Activated CD8-positive, alpha-beta memory T cell treated with anti-CD3 and anti-CD28 coated beads, Interleukin-2, amount 10 ng/mL, durations not matched to agents 7 days and 5 days (primary cell): ENCODE results near the gene BAG5. TPM values are rescaled to one million over a fixed set of nuclear protein-coding genes. Genes with fewer than 3 reads are reported as not detected.

ENCODE experiments used
- ATAC-seq: fragments of 150-1000 bp; cut with Tn5 transposase; one replicate; pipeline ENCODE4 v1.10.0; 2021; ENCODE audit warnings: moderate library complexity
- CTCF ChIA-PET: fragments of 350-600 bp; sonication (Branson Sonifier 250); formaldehyde crosslinking; loops from one replicate; lab custom pipeline; 2021; ENCODE audit warnings: antibody characterized with exemption; lab: Charles Lee
- DNase-seq: peaks from one replicate; pipeline ENCODE4 v3.0.0-alpha.2; 2020
- H3K27ac Mint-ChIP-seq: one replicate; pipeline ENCODE4 v1.8.0; 2021; ENCODE audit warnings: mild to moderate bottlenecking, mixed read lengths
- H3K27me3 Mint-ChIP-seq: one replicate; pipeline ENCODE4 v1.8.0; 2021; ENCODE audit warnings: mixed read lengths
- H3K36me3 Mint-ChIP-seq: one replicate; pipeline ENCODE4 v1.8.0; 2021; ENCODE audit warnings: mild to moderate bottlenecking, mixed read lengths
- H3K4me1 Mint-ChIP-seq: one replicate; pipeline ENCODE4 v1.8.0; 2021; ENCODE audit warnings: mixed read lengths
- H3K4me3 Mint-ChIP-seq: one replicate; pipeline ENCODE4 v1.8.0; 2021; ENCODE audit warnings: mild to moderate bottlenecking, moderate library complexity, mixed read lengths
- H3K9me3 Mint-ChIP-seq: one replicate; pipeline ENCODE4 v1.8.0; 2022; ENCODE audit warnings: low read depth, mixed read lengths
- total RNA-seq, 2 experiments: library from RNA; stranded (reverse); gene quantifications; one replicate each; pipeline ENCODE4 v1.2.3, GENCODE V29; 2021

The BAG5 gene
- total RNA-seq, 2 experiments from 2014 or later, result 29.9 to 32.3 TPM

DNA sequence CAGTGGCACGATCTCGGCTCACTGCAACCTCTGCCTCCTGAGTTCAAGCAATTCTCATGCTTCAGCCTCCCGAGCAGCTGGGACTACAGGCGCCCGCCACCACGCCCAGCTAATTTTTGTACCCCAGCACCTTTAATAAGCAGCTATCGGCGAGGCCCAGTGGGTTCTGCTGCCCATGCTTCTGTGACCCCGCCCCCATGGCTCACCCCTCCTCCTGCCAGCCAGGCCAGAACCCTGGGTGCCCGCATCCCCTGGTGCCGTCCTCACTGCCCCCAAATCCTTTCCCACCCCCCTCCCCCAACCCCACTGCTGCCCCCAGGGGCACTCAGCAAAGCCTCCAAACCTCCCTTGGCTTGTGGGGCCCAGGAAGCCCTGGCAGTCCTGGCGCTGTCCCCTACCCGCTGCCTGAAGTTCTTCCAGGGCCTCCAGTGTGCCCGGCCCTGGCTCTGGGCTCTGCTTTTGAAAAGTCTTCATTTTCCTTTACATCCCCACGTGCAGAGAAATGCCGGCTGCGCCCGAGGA, 14.5 kb downstream of the BAG5 start:
- Mint-ChIP-seq H3K27me3 (no peaks in the 10 kb centered on the region), H3K4me1 (peaks cover 3% of the 10 kb centered on the region), H3K9me3 (no peaks in the 10 kb centered on the region), H3K4me3 (no peak overlapping the region), H3K36me3 (no peaks in the 10 kb centered on the region), H3K27ac (no peak overlapping the region)
- DNase-seq (no peak), ATAC-seq (no peak)
- CTCF ChIA-PET, result interaction anchor here (1.1 to 7.9 kb wide), 6 partner anchors 9 to 48 kb away, joined by 3 to 79 read pairs (median 7); partner anchors contain the start of genes BAG5 and COA8

DNA sequence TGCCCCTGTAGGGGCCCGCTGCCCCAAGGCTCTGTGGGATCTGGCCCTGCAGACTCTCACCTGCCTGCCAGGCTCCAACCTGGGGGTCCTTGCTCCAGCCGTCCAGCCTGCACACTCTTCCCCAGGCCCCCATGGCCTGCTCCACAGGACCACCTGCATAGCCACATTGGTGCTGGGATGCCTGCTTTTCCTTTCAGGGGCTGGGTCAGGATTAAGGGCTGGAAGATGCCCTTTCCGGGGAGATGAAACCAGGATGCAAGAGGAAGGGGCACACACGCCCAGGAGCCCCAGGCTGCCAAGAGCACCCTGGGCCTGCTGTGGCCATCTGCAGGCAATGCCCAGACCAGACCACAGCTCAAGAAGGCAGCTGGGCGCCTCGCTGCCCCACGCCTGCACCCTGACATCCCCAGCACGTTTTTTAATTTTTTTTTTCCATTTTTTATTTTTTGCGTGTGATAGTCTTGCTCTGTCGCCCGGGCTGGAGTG, 15.0 kb downstream of the BAG5 start:
- ATAC-seq (no peak), DNase-seq (no peak)
- Mint-ChIP-seq H3K36me3 (no peaks in the 10 kb centered on the region), H3K4me3 (no peak overlapping the region), H3K27me3 (no peaks in the 10 kb centered on the region), H3K9me3 (no peaks in the 10 kb centered on the region), H3K4me1 (peaks cover 3% of the 10 kb centered on the region), H3K27ac (no peak overlapping the region)
- CTCF ChIA-PET, result interaction anchor here (0.6 to 7.9 kb wide), 16 partner anchors 10 to 443 kb away, joined by 3 to 79 read pairs (median 4); partner anchors contain the start of genes BAG5 and COA8

DNA sequence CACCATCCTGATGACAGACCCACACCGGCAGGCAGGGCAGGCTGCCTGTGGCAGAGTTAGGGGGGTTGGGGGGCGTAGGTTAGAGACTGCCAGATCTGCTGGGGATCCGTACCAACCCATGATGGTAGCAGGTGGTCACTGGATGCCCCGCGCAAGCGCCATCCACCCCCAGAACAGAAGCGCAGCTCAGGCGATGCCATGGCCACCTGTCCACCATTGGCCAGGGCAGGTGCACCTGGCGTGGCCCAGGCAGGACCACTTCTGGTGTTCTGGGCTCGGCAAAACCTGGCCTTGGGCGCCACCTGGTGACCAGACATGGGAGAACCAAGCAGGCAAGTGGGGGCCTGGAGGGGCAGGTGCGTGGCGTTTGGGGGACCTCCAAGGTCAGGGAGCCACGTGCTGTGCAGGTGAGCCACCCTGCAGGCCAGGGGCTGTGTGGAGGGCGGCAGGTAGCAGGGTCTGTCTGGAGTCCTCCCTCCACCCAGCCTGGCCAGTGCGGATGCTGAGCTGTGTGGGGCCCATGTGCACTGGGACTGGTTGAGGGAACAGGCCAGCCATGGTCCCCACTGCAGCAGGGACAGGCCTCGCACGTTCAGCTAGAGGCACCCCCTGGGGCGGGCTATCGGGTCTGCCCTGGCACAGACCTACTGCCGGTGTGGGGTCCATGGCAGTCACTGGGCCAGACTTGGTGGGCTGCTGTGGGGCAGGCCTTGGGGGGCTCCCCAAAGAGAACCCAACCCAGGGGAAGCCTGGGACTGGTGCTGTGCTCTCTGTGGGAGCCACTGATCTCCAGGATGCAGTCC, 15.6 kb downstream of the BAG5 start:
- Mint-ChIP-seq H3K36me3 (no peaks in the 10 kb centered on the region), H3K4me3 (no peak overlapping the region), H3K9me3 (no peaks in the 10 kb centered on the region), H3K4me1 (peaks cover 3% of the 10 kb centered on the region), H3K27me3 (no peaks in the 10 kb centered on the region), H3K27ac (no peak overlapping the region)
- DNase-seq, result peak; percentile 79
- CTCF ChIA-PET, result interaction anchor here (0.6 to 7.9 kb wide), 17 partner anchors 10 to 1866 kb away, joined by 3 to 79 read pairs (median 3); partner anchors contain the start of genes BAG5 and COA8
- peak; percentile 77 for ATAC-seq

DNA sequence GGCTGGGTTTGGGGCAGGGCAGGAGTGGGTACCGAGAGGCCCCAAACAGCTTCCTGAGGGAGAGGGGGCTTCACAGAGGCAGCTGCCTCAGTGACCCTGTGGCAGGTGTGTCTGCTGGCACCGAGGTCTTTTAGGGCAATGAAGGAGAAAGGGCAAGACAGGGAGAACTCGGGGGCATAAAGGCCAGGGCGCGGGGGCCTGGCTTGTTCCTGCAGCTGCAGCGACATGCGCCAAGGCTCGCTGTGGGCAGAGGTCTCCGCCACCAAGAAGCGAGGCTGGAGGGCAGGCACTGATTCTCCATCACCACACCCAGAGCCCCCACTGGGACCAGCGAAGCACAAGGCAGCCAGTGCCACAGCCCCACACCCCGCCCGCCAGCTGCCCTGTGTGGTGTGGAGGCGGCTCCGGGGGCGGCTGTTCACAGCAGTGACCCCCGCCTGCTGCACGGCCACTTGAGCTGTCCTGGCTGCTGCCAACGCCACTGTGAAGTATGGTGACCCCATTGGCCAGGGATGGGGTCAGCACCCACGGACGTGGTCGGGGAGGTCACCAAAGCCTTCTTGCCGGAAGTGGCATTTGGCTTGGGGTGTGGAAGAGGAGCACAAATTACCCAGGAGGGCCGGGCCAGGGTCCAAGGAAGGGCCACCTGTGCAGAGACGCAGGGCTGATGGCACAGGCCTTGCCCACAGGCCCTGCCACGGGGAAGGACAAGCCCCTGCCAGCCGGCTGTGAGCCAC, 16.4 kb downstream of the BAG5 start:
- H3K9me3 Mint-ChIP-seq, result no peaks in the 10 kb centered on the region
- H3K4me3 Mint-ChIP-seq, result no peak overlapping the region
- H3K27me3 Mint-ChIP-seq, result no peaks in the 10 kb centered on the region
- no peak for ATAC-seq
- no peak overlapping the region for H3K27ac Mint-ChIP-seq
- no peaks in the 10 kb centered on the region for H3K4me1 Mint-ChIP-seq
- no peaks in the 10 kb centered on the region for H3K36me3 Mint-ChIP-seq
- DNase-seq, result no peak
- CTCF ChIA-PET, result interaction anchor here (0.6 to 7.9 kb wide), 7 partner anchors 15 to 1865 kb away, joined by 3 to 79 read pairs (median 3); no protein-coding TSS in a partner anchor

DNA sequence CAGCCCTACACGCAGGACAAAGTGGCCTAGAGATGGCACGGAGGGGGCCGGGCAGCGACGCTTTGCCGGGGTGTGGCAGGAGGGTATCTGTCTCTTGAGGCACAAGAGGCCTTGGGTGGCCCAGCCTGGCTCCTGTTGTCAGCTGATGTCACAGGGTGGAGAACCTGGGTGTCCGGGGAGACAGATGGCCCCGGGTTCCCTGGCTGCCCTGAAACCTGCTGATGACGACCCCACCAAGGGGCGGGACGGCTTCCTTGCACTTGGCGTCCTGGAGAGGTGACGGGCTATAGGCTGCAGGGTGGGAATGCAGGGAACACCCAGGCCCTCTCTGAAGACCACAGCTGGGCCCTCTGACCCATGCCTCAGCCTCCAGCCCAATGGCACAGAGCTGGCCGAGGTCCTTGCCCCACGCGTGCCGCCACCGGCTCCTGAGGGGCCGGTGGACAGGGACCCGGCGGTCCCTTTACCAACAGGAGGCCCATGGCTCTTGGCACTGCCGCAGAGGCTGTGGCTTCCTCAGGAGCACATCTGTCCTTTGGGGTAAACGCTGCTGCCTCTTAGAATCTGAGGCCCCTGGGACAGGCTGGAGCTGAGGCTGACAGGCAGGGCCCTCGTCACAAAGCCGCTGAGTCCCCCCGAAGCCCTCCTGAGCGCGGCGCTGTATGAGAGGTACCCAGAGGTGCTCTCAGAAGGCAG, 17.1 kb downstream of the BAG5 start:
- ATAC-seq (no peak), DNase-seq (no peak)
- H3K27ac Mint-ChIP-seq, result no peak overlapping the region
- H3K36me3 Mint-ChIP-seq, result no peaks in the 10 kb centered on the region
- H3K4me1 Mint-ChIP-seq, result no peaks in the 10 kb centered on the region
- no peaks in the 10 kb centered on the region for H3K27me3 Mint-ChIP-seq
- H3K4me3 Mint-ChIP-seq, result no peak overlapping the region
- CTCF ChIA-PET, result interaction anchor here (1.1 to 7.9 kb wide), 2 partner anchors 16 to 27 kb away, joined by 3 to 79 read pairs; no protein-coding TSS in a partner anchor
- no peaks in the 10 kb centered on the region for H3K9me3 Mint-ChIP-seq

DNA sequence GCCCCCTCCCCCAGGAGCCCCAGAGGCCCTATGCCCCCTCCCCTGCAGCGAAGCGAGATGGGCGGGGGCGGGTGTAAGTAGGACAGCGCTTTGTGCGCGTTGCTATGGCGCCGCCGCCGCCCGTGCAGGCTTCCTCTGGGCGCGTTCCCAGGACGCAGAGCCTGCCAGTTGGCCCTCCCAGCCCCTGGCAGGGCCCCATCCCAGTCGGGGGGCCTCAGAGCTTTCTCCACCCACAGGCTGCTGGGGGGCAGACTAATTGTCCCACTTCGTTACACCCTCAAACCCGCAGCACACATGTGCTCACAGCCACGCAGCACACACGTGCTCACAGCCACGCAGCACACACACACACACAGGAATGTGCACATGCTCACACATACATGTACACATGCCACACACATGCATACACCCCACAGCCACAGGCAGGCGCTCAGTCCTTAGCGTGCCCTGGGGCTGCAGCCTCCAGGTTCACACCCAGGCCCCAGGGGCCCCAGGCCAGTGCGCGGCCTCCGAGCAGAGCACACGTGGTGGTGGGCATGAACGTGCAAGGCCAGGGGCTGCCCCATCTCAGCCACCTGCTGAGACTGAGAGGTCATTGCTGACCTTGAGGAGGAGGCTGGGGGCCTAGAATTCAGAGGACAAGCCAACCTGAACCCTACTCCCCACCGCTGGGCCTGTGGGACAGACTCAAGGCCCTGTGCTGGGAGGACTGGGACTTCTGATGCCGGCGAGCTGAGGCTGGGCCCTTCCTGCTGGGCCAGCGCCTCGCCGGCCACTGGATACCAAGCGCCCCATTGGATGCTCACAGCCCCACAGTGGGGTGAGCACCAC, 17.9 kb downstream of the BAG5 start:
- Mint-ChIP-seq H3K9me3 (no peaks in the 10 kb centered on the region), H3K27ac (no peak overlapping the region), H3K4me3 (no peak overlapping the region), H3K27me3 (no peaks in the 10 kb centered on the region), H3K36me3 (no peaks in the 10 kb centered on the region), H3K4me1 (no peaks in the 10 kb centered on the region)
- DNase-seq (no peak), ATAC-seq (no peak)
- CTCF ChIA-PET, result interaction anchor here (1.1 to 7.9 kb wide), 2 partner anchors 17 to 26 kb away, joined by 3 to 79 read pairs; no protein-coding TSS in a partner anchor

DNA sequence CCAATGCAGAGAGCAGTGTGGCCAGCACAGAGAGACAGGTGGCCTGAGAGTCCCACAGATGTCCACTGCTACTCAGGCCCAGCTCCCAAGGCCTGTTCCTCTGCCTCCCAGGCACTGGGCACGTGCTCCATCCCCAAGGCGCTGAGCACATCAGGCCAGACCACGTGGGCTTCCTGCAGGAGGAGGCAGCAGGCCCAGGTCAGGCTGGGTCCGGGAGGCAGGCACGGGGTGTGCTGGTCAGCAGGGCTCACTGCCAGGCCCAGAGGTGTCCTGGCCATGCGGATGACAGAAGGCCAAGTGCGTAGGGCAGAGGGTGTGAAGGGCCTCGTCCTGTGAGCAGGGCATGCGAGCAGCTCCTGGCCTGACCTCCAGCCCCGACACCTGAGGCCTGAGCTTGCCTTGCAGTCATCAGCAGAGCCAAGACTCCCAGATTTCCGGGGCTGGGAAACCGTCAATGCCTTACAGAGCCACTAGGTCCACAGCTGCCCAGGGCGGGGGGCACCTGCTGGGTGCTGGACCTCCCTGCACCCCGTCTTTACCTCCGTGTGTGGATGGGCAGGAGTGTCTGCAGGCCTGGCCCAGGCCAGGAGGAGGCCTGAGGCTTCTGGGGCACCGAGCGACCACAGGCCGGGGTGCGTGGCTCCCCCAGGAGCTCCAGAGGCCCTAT, 18.6 kb downstream of the BAG5 start:
- ATAC-seq, result no peak

DNA sequence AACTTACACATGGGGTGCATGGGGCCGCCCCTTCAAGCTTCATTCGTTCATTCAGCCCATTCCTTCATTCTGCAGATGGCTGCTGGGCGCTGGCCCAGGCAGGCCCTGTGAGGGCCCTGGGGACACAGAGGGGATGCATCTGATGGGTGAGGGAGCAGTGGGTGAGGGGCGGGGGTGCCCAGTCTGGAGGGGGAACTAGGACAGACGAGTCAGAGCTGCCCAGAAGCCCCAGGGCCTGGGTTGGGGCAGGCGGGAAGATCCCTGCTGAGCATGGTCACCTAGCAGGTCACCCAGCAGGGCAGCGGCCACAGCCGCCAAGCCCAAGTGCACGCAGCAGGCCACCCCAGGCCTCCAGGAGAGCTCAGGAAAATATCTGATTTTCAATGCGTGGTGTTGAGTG, 19.3 kb downstream of the BAG5 start:
- CTCF ChIA-PET, result interaction anchor here (7.9 kb wide), 1 partner anchor 25 kb away, joined by 79 read pairs; no protein-coding TSS in a partner anchor
- DNase-seq, result no peak
- Mint-ChIP-seq H3K27ac (no peak overlapping the region), H3K9me3 (no peaks in the 10 kb centered on the region), H3K4me1 (no peaks in the 10 kb centered on the region), H3K36me3 (no peaks in the 10 kb centered on the region), H3K27me3 (peaks cover 2% of the 10 kb centered on the region), H3K4me3 (no peak overlapping the region)
- no peak for ATAC-seq

More for the DNA sequence above, 18.6 kb downstream of the BAG5 start:
- Mint-ChIP-seq H3K9me3 (no peaks in the 10 kb centered on the region), H3K27me3 (peaks cover 2% of the 10 kb centered on the region), H3K4me3 (no peak overlapping the region), H3K4me1 (no peaks in the 10 kb centered on the region), H3K27ac (no peak overlapping the region), H3K36me3 (no peaks in the 10 kb centered on the region)
- CTCF ChIA-PET, result interaction anchor here (7.9 kb wide), 1 partner anchor 25 kb away, joined by 79 read pairs; no protein-coding TSS in a partner anchor
- DNase-seq, result no peak

DNA sequence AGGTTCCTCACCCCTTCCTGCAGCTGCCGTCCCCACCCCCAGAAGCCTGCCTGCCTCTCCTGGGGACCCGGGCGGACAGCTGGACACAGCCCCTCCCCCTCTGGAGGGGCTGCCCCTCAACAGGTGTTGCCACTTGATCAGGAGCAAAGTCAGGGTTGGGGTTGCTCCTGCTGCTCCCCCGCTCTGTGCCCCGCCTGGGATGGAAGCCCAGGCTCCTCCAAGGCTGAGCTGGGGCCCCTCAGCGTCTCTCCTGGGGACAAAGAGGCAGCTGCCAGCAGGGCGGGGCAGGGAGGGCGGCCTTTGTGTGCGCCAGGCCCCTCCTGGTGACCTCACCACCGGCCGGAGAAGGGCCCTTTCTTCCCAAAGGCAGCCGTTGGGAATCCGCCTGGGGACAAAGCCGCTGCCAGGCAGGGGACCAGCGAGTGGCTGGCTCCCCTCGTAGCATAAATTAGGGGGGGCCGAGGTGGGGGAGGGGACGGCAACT, 19.8 kb downstream of the BAG5 start:
- peaks cover 2% of the 10 kb centered on the region for H3K27me3 Mint-ChIP-seq
- no peaks in the 10 kb centered on the region for H3K9me3 Mint-ChIP-seq
- CTCF ChIA-PET, result interaction anchor here (7.9 kb wide), 1 partner anchor 24 kb away, joined by 79 read pairs; no protein-coding TSS in a partner anchor
- H3K36me3 Mint-ChIP-seq, result no peaks in the 10 kb centered on the region
- H3K27ac Mint-ChIP-seq, result no peak overlapping the region
- no peak overlapping the region for H3K4me3 Mint-ChIP-seq
- H3K4me1 Mint-ChIP-seq, result no peaks in the 10 kb centered on the region
- DNase-seq, result no peak
- no peak for ATAC-seq

DNA sequence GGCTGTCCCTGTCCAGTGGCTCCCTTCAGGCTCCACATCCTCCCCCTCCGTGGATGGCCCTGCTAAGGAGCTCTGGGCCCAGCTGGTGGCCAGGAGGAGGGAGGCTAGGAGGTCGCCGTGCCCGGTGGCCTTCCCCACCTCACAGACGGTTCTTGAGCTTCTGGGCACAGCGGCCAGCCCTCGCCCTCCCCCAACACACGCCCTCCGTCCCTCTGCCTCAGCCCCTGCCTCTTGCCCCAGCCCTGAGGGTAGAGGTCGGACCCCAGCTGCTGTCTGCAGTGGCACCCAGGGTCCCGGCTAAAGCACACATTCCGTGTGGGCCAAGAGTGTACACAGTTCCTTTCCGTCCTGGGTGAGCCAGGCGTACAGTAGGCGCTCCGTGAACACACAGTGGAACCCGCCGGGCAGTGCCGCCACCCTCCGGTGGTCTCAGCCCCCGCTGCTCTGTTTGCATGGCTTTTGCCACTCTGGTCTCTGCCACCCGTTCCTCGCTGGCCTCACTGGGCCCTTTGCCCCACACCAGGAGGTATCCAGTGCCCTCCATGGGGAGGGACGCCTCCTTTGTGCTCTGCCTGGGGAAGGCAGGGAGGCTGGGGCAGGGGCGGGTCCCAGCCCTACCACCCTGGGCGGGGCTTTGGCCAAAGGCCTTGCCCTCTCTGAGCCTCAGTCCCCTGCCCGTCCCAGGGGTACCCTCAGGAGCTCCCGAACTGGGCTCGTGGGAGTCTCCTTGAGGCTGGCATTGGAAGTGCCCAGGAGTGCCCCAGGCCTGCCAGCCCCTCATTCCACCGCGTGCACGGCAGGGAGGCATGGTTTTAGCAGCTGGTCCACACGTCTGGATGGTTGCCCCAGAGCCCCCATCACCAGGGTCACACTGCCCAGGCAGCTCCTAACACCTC, 20.5 kb downstream of the BAG5 start:
- Mint-ChIP-seq H3K27ac (no peak overlapping the region), H3K36me3 (no peaks in the 10 kb centered on the region), H3K27me3 (peaks cover 2% of the 10 kb centered on the region), H3K4me1 (no peaks in the 10 kb centered on the region), H3K9me3 (no peaks in the 10 kb centered on the region), H3K4me3 (no peak overlapping the region)
- ATAC-seq, result no peak
- CTCF ChIA-PET, result interaction anchor here (7.9 kb wide), 1 partner anchor 23 kb away, joined by 79 read pairs; no protein-coding TSS in a partner anchor
- DNase-seq, result no peak
